ENCODE data around the gene BABAM2.
"Not testable (repeated sequence)": the region's sequence is repeated elsewhere in the genome, so short reads cannot be mapped to it uniquely, and the experiment has no call there.

Gene BABAM2

DNA sequence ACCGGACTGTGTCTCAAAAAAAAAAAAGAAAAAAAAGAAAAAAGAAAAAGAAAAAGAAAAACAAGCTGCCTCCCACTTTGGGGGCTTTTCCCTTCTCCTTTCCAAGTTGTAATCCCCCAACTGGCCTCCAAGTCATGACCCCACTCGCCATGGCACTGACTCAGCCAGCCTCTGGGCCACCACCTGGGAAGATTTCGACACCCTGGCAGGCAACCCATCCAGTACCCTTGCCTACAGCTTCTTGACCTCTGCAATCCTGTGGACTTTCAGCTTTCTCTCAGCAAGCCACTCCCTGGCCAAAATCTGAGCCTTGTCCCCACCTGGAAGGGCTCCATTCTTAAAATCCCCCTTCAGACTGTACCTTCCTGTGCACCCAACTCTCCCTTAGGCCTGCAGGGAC, 479.8 kb downstream of the BABAM2 start:
- TF ChIP-seq, protein P1, sequence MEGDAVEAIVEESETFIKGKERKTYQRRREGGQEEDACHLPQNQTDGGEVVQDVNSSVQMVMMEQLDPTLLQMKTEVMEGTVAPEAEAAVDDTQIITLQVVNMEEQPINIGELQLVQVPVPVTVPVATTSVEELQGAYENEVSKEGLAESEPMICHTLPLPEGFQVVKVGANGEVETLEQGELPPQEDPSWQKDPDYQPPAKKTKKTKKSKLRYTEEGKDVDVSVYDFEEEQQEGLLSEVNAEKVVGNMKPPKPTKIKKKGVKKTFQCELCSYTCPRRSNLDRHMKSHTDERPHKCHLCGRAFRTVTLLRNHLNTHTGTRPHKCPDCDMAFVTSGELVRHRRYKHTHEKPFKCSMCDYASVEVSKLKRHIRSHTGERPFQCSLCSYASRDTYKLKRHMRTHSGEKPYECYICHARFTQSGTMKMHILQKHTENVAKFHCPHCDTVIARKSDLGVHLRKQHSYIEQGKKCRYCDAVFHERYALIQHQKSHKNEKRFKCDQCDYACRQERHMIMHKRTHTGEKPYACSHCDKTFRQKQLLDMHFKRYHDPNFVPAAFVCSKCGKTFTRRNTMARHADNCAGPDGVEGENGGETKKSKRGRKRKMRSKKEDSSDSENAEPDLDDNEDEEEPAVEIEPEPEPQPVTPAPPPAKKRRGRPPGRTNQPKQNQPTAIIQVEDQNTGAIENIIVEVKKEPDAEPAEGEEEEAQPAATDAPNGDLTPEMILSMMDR (IDR thresholded peaks at IDR 0.05; ENCODE audit: low read depth, low read length): no peak
- no peak for DNase-seq (ENCODE audit: extremely low read depth, low read depth)

GRCh38 chr2:28371728-28372127, 481.2 kb downstream of the BABAM2 start:
- not testable (repeated sequence) for DNase-seq (ENCODE audit: extremely low read depth, low read depth)

GRCh38 chr2:28373854-28374253, 483.3 kb downstream of the BABAM2 start:
- TF ChIP-seq, protein P1 (IDR thresholded peaks at IDR 0.05; ENCODE audit: low read depth, low read length): no peak
- no peak for DNase-seq (ENCODE audit: extremely low read depth, low read depth)

GRCh38 chr2:28374331-28374730, 483.8 kb downstream of the BABAM2 start:
- no peak for DNase-seq (ENCODE audit: extremely low read depth, low read depth)
- TF ChIP-seq, protein P1 (IDR thresholded peaks at IDR 0.05; ENCODE audit: low read depth, low read length): no peak

DNA sequence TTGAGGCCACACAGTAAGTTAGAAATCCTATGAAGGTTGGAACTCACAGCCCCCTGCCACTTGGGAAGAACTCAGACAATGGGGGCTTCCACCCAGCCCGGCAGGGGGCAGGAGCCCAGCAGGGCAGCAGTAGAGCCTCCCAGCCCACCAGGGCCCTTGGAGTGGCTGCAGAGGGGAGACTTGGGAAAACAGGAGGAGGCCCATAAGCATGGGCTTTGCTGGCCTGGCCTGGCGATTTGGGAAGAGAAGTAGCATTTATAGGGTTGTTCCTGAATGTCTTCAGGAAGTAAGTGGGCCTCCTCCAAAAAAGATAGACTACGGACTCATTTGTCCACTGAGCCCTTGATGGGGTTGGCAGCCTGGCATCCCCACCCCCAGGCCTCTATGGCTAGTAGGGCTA, 484.7 kb downstream of the BABAM2 start:
- TF ChIP-seq, protein P1 (IDR thresholded peaks at IDR 0.05; ENCODE audit: low read depth, low read length): no peak
- no peak for DNase-seq (ENCODE audit: extremely low read depth, low read depth)

- TF ChIP-seq, protein P1 (IDR thresholded peaks at IDR 0.05; ENCODE audit: low read depth, low read length): no peak
- DNase-seq (ENCODE audit: extremely low read depth, low read depth): no peak
These were observed 485.5 kb downstream of the BABAM2 start for GRCh38 chr2:28375742-28376631.

- TF ChIP-seq, protein P1 (IDR thresholded peaks at IDR 0.05; ENCODE audit: low read depth, low read length): no peak
- DNase-seq (ENCODE audit: extremely low read depth, low read depth): no peak
These were observed 486.8 kb downstream of the BABAM2 start for GRCh38 chr2:28377195-28377816.
